Astrocyte (in vitro differentiated cells and primary cell): ENCODE data around the gene DENND5B. TPM values are rescaled to one million over a fixed set of nuclear protein-coding genes. Genes with fewer than 3 reads are reported as not detected.

ENCODE experiments used
- DNase-seq: peaks from one replicate; pipeline ENCODE4 v3.0.0-alpha.2; 2010; ENCODE audit warnings: low read depth
- FAIRE-seq: peaks from 2 replicates; lab custom pipeline; 2011; peaks lifted over from hg19 to GRCh38; lab: Jason Lieb, UNC
- H2AFZ ChIP-seq: 2 replicates; pipeline ENCODE4 v1.6.0; 2012; ENCODE audit warnings: low read depth, low read length, inconsistent platforms
- H3K27ac ChIP-seq: 2 replicates; pipeline ENCODE4 v1.5.1; 2011; ENCODE audit warnings: low read depth, low read length, inconsistent platforms
- H3K27me3 ChIP-seq: 2 replicates; pipeline ENCODE4 v1.6.0; 2011; ENCODE audit warnings: low read length, inconsistent platforms; ENCODE audit not compliant: insufficient read depth
- H3K36me3 ChIP-seq: 2 replicates; pipeline ENCODE4 v1.5.1; 2011; ENCODE audit warnings: low read length, inconsistent platforms; ENCODE audit not compliant: insufficient read depth
- H3K4me1 ChIP-seq: 2 replicates; pipeline ENCODE4 v1.5.1; 2011; ENCODE audit warnings: low read length, inconsistent platforms; ENCODE audit not compliant: insufficient read depth
- H3K4me2 ChIP-seq: 2 replicates; pipeline ENCODE4 v1.6.0; 2012; ENCODE audit warnings: low read length, inconsistent platforms
- H3K4me3 ChIP-seq: 2 replicates; pipeline ENCODE4 v1.5.1; 2011; ENCODE audit warnings: low read depth, mild to moderate bottlenecking, low read length, inconsistent platforms; ENCODE audit not compliant: insufficient read depth
- H3K79me2 ChIP-seq: 2 replicates; pipeline ENCODE4 v1.6.0; 2012; ENCODE audit warnings: mild to moderate bottlenecking, low read length, inconsistent platforms; ENCODE audit not compliant: insufficient read depth
- H3K9ac ChIP-seq: 2 replicates; pipeline ENCODE4 v1.6.0; 2012; ENCODE audit warnings: mild to moderate bottlenecking, low read length, inconsistent platforms
- H3K9me3 ChIP-seq: 2 replicates; pipeline ENCODE4 v1.5.1; 2012; ENCODE audit warnings: low read depth, mild to moderate bottlenecking, low read length, inconsistent platforms; ENCODE audit not compliant: insufficient read depth
- H4K20me1 ChIP-seq: 2 replicates; pipeline ENCODE4 v1.6.0; 2012; ENCODE audit warnings: low read length, inconsistent platforms; ENCODE audit not compliant: insufficient read depth
- H3K27ac Mint-ChIP-seq: one replicate; pipeline ENCODE4 v1.8.0; 2021; ENCODE audit warnings: mild to moderate bottlenecking, mixed read lengths; ENCODE audit not compliant: unreplicated experiment
- H3K27me3 Mint-ChIP-seq: one replicate; pipeline ENCODE4 v1.8.0; 2021; ENCODE audit warnings: low read depth, mixed read lengths; ENCODE audit not compliant: unreplicated experiment
- H3K36me3 Mint-ChIP-seq: one replicate; pipeline ENCODE4 v1.8.0; 2021; ENCODE audit warnings: low read depth, mixed read lengths; ENCODE audit not compliant: unreplicated experiment
- H3K4me1 Mint-ChIP-seq: one replicate; pipeline ENCODE4 v1.8.0; 2021; ENCODE audit warnings: low read depth, mixed read lengths; ENCODE audit not compliant: unreplicated experiment
- H3K4me3 Mint-ChIP-seq: one replicate; pipeline ENCODE4 v1.8.0; 2021; ENCODE audit warnings: mild to moderate bottlenecking, moderate library complexity, mixed read lengths; ENCODE audit not compliant: unreplicated experiment
- H3K9me3 Mint-ChIP-seq: one replicate; pipeline ENCODE4 v1.8.0; 2021; ENCODE audit warnings: mild to moderate bottlenecking, mixed read lengths; ENCODE audit not compliant: unreplicated experiment
- EZH2 ChIP-seq: IDR thresholded peaks from 2 replicates; pipeline ENCODE4 v1.6.1; 2012; ENCODE audit warnings: mild to moderate bottlenecking, low read length, inconsistent platforms; ENCODE audit not compliant: insufficient read depth
- total RNA-seq: library from RNA; stranded (reverse); gene quantifications from 2 replicates; pipeline ENCODE4 v1.2.1, GENCODE V29; 2021
- TF ChIP-seq, protein P1 (sequence below): IDR thresholded peaks from 2 replicates; pipeline ENCODE4 v1.5.1; 2011; ENCODE audit warnings: low read depth, mild to moderate bottlenecking, inconsistent platforms, low read length, moderate library complexity; ENCODE audit not compliant: insufficient read depth

DENND5B gene
- total RNA-seq, 1 donor from 2014 or later, result 22.7 TPM

GRCh38 chr12:31343139-31343538 is 247.8 kb downstream of the DENND5B start:
- Mint-ChIP-seq H3K27me3 (no peaks in the 10 kb centered on the region), H3K36me3 (no peaks in the 10 kb centered on the region), H3K4me1 (no peaks in the 10 kb centered on the region), H3K27ac (no peak overlapping the region), H3K9me3 (no peaks in the 10 kb centered on the region), H3K4me3 (no peak overlapping the region)
- H3K4me1 ChIP-seq, result no peaks in the 10 kb centered on the region
- no peak overlapping the region for H3K9ac ChIP-seq
- peaks cover 2% of the 10 kb centered on the region for H3K27me3 ChIP-seq
- no peak for TF ChIP-seq EZH2
- TF ChIP-seq, protein P1, sequence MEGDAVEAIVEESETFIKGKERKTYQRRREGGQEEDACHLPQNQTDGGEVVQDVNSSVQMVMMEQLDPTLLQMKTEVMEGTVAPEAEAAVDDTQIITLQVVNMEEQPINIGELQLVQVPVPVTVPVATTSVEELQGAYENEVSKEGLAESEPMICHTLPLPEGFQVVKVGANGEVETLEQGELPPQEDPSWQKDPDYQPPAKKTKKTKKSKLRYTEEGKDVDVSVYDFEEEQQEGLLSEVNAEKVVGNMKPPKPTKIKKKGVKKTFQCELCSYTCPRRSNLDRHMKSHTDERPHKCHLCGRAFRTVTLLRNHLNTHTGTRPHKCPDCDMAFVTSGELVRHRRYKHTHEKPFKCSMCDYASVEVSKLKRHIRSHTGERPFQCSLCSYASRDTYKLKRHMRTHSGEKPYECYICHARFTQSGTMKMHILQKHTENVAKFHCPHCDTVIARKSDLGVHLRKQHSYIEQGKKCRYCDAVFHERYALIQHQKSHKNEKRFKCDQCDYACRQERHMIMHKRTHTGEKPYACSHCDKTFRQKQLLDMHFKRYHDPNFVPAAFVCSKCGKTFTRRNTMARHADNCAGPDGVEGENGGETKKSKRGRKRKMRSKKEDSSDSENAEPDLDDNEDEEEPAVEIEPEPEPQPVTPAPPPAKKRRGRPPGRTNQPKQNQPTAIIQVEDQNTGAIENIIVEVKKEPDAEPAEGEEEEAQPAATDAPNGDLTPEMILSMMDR, result no peak
- no peak overlapping the region for H3K4me2 ChIP-seq
- no peaks in the 10 kb centered on the region for H3K9me3 ChIP-seq
- no peak overlapping the region for H2AFZ ChIP-seq
- DNase-seq (no peak), FAIRE-seq (no peak)
- no peak overlapping the region for H3K27ac ChIP-seq
- no peak overlapping the region for H3K4me3 ChIP-seq
- no peaks in the 10 kb centered on the region for H3K36me3 ChIP-seq
- no peaks in the 10 kb centered on the region for H4K20me1 ChIP-seq
- no peaks in the 10 kb centered on the region for H3K79me2 ChIP-seq

DNA sequence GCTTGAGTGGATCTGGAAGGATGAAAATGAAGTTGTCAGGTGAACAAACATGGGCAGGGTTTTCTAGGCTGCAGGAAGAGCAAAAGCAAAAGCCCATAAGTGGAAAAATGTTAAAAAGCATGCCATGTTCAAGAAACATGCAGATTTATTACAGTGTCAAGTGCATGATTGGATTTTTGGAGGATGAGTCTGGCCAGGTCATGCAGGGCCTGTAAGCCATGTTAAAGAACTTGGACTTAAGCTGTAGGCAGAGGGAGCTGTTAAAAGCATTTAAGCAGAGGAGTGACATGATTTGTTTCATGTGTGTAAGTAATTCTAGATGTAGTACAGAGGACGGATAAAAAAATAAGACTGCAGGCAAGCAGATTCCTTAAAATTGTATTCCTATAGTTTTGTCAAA is 248.7 kb downstream of the DENND5B start:
- no peak for TF ChIP-seq EZH2
- TF ChIP-seq, protein P1, result no peak
- H3K27me3 ChIP-seq, result peaks cover under 1% of the 10 kb centered on the region
- FAIRE-seq (no peak), DNase-seq (no peak)
- Mint-ChIP-seq H3K27me3 (no peaks in the 10 kb centered on the region), H3K27ac (no peak overlapping the region), H3K4me3 (no peak overlapping the region), H3K9me3 (no peaks in the 10 kb centered on the region), H3K4me1 (no peaks in the 10 kb centered on the region), H3K36me3 (no peaks in the 10 kb centered on the region)
- H3K9ac ChIP-seq, result no peak overlapping the region
- no peak overlapping the region for H3K27ac ChIP-seq
- no peak overlapping the region for H3K4me2 ChIP-seq
- no peaks in the 10 kb centered on the region for H4K20me1 ChIP-seq
- no peak overlapping the region for H3K4me3 ChIP-seq
- no peaks in the 10 kb centered on the region for H3K79me2 ChIP-seq
- H3K9me3 ChIP-seq, result no peaks in the 10 kb centered on the region
- H3K4me1 ChIP-seq, result no peaks in the 10 kb centered on the region
- no peak overlapping the region for H2AFZ ChIP-seq
- no peaks in the 10 kb centered on the region for H3K36me3 ChIP-seq

DNA sequence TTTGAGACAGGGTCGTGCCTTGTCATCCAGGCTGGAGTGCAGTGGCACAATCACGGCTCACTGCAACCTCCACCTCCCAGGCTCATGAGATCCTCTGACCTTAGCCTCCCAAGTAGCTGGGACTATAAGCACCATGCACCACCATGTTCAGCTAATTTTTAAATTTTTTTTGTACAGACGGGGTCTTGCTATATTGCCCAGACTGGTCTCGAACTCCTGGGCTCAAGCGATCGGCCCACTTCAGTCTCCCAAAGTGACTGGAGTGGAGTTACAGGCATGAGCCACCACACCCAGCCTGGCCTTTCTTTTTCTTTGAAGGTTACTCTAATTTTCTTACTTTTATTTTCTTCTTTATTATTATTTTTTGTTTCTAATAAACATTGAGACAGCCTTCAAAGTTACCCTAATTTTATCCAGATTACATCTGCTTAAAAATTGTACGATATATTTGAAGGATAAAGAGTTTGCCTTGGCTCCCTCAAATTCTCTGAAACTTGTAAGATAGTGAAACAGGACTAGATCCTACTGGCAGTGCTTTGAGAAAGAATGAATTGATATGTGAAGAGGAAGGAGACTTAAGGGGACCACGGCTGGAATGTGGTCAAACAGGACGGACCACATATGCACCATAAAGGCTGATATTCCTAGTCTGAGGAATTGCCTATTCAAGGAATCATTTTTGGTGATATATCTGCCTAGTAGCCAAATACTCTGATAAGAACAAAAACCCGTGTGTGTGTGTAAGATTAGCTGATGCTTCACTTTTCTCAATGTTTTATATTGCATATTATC is 250.9 kb downstream of the DENND5B start:
- no peaks in the 10 kb centered on the region for H3K4me1 ChIP-seq
- H3K27me3 ChIP-seq, result no peaks in the 10 kb centered on the region
- H3K79me2 ChIP-seq, result no peaks in the 10 kb centered on the region
- FAIRE-seq, result no peak
- no peaks in the 10 kb centered on the region for H4K20me1 ChIP-seq
- no peak overlapping the region for H3K27ac ChIP-seq
- H3K9me3 ChIP-seq, result no peaks in the 10 kb centered on the region
- H2AFZ ChIP-seq, result no peak overlapping the region
- no peak overlapping the region for H3K27ac Mint-ChIP-seq
- no peak overlapping the region for H3K4me2 ChIP-seq
- no peaks in the 10 kb centered on the region for H3K36me3 ChIP-seq
- H3K4me1 Mint-ChIP-seq, result no peaks in the 10 kb centered on the region
- TF ChIP-seq, protein P1, result no peak
- no peak for TF ChIP-seq EZH2
- H3K4me3 Mint-ChIP-seq, result no peak overlapping the region
- no peaks in the 10 kb centered on the region for H3K9me3 Mint-ChIP-seq
- H3K27me3 Mint-ChIP-seq, result no peaks in the 10 kb centered on the region
- H3K36me3 Mint-ChIP-seq, result no peaks in the 10 kb centered on the region
- H3K9ac ChIP-seq, result no peak overlapping the region
- H3K4me3 ChIP-seq, result no peak overlapping the region
- no peak for DNase-seq
